Stimulated activated naive B cell treated with anti-CD40 and anti-IgM and Interleukin-4, amounts not matched to agents 10 μg/mL and 1 μg/mL and 100 μg/mL, for 72 hours (primary cell): Measurements from ENCODE around the gene NXPH4.

Experiments
- ATAC-seq, 2 donors: fragments of 150-1000 bp; cut with Tn5 transposase; replicated peaks; 2 replicates each; pipeline ENCODE4 v1.10.0; 2021; ENCODE audit warnings: moderate library complexity in 1 of 2
- DNase-seq: peaks from one replicate; pipeline ENCODE4 v3.0.0; 2021
- H3K27ac Mint-ChIP-seq: one replicate; pipeline ENCODE4 v1.8.0; 2022; ENCODE audit warnings: mild to moderate bottlenecking, mixed read lengths
- H3K27me3 Mint-ChIP-seq, 2 donors: one replicate each; pipeline ENCODE4 v1.8.0; 2022; ENCODE audit warnings: mixed read lengths in 2 of 2
- H3K36me3 Mint-ChIP-seq, 2 donors: one replicate each; pipeline ENCODE4 v1.8.0; 2022; ENCODE audit warnings: mixed read lengths in 2 of 2, mild to moderate bottlenecking in 1 of 2
- H3K4me1 Mint-ChIP-seq, 2 donors: one replicate each; pipeline ENCODE4 v1.8.0; 2022; ENCODE audit warnings: mixed read lengths in 2 of 2, mild to moderate bottlenecking in 1 of 2
- H3K4me3 Mint-ChIP-seq, 2 donors: one replicate each; pipeline ENCODE4 v1.8.0; 2022; ENCODE audit warnings: mild to moderate bottlenecking in 2 of 2, mixed read lengths in 2 of 2, moderate library complexity in 1 of 2
- H3K9me3 Mint-ChIP-seq, 2 donors: one replicate each; pipeline ENCODE4 v1.8.0; 2022; ENCODE audit warnings: mixed read lengths in 2 of 2, mild to moderate bottlenecking in 1 of 2

Gene NXPH4

GRCh38 chr12:57191410-57191809, 25.2 kb upstream of the NXPH4 start:
- Mint-ChIP-seq H3K27ac (no peak overlapping the region), H3K4me1 (no peaks in the 10 kb centered on the region), H3K4me3 (no peak overlapping the region), H3K27me3 (peaks cover 0 to 11% of the 10 kb centered on the region in 2 donors), H3K36me3 (no peaks in the 10 kb centered on the region), H3K9me3 (no peaks in the 10 kb centered on the region)
- ATAC-seq (no peak), DNase-seq (no peak)

- no peaks in the 10 kb centered on the region for H3K36me3 Mint-ChIP-seq
- H3K4me1 Mint-ChIP-seq, result no peaks in the 10 kb centered on the region
- ATAC-seq (no peak), DNase-seq (no peak)
- no peak overlapping the region for H3K4me3 Mint-ChIP-seq
- H3K27me3 Mint-ChIP-seq, result peaks cover 0 to 19% of the 10 kb centered on the region in 2 donors
- no peaks in the 10 kb centered on the region for H3K9me3 Mint-ChIP-seq
- H3K27ac Mint-ChIP-seq, result no peak overlapping the region
Measured at GRCh38 chr12:57192920-57193319, 23.7 kb upstream of the NXPH4 start.

GRCh38 chr12:57193706-57194245, 22.8 kb upstream of the NXPH4 start:
- no peak overlapping the region for H3K27ac Mint-ChIP-seq
- DNase-seq, result no peak
- H3K4me1 Mint-ChIP-seq, result no peaks in the 10 kb centered on the region
- no peaks in the 10 kb centered on the region for H3K9me3 Mint-ChIP-seq
- H3K36me3 Mint-ChIP-seq, result no peaks in the 10 kb centered on the region
- peaks cover 0 to 19% of the 10 kb centered on the region in 2 donors for H3K27me3 Mint-ChIP-seq
- no peak overlapping the region for H3K4me3 Mint-ChIP-seq
- ATAC-seq, result no peak

DNA sequence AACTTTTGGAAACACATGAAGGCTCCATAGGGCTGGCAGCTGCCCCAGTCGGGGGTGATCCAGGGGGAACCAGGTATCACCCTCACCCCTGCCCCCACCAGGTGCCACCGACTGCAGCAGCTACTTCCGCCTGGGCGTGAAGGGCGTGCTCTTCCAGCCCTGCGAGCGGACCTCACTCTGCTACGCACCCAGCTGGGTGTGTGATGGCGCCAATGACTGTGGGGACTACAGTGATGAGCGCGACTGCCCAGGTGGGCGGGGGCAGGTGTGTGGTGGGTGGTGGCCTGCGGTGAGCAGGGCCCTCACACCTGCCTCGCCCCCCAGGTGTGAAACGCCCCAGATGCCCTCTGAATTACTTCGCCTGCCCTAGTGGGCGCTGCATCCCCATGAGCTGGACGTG, 22.3 kb upstream of the NXPH4 start:
- DNase-seq (no peak), ATAC-seq (no peak)
- no peak overlapping the region for H3K27ac Mint-ChIP-seq
- H3K9me3 Mint-ChIP-seq, result no peaks in the 10 kb centered on the region
- no peak overlapping the region for H3K4me3 Mint-ChIP-seq
- no peaks in the 10 kb centered on the region for H3K4me1 Mint-ChIP-seq
- no peaks in the 10 kb centered on the region for H3K36me3 Mint-ChIP-seq
- peaks cover 0 to 19% of the 10 kb centered on the region in 2 donors for H3K27me3 Mint-ChIP-seq

GRCh38 chr12:57195186-57195585, 21.4 kb upstream of the NXPH4 start:
- no peaks in the 10 kb centered on the region for H3K4me1 Mint-ChIP-seq
- no peak for DNase-seq
- no peaks in the 10 kb centered on the region for H3K9me3 Mint-ChIP-seq
- peaks cover 0 to 19% of the 10 kb centered on the region in 2 donors for H3K27me3 Mint-ChIP-seq
- no peak overlapping the region for H3K4me3 Mint-ChIP-seq
- no peak for ATAC-seq
- no peaks in the 10 kb centered on the region for H3K36me3 Mint-ChIP-seq
- no peak overlapping the region for H3K27ac Mint-ChIP-seq

DNA sequence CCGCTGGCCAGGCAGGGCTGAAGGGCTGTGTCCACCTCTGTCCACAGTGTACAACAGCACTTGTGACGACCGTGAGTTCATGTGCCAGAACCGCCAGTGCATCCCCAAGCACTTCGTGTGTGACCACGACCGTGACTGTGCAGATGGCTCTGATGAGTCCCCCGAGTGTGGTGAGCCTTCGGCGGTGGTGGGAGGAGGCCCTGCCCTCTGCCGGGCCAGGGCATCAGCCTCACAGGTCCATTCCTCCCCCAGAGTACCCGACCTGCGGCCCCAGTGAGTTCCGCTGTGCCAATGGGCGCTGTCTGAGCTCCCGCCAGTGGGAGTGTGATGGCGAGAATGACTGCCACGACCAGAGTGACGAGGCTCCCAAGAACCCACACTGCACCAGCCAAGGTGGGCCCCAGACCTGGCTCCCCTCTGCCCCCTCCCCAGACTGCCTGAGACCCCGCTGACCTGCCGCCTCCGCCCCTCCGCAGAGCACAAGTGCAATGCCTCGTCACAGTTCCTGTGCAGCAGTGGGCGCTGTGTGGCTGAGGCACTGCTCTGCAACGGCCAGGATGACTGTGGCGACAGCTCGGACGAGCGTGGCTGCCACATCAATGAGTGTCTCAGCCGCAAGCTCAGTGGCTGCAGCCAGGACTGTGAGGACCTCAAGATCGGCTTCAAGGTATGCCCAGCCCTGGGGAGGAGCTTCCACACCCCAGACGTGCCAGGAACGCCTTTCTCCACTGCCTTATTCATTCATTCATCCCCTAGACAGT, 20.8 kb upstream of the NXPH4 start:
- DNase-seq (no peak), ATAC-seq (no peak)
- no peaks in the 10 kb centered on the region for H3K36me3 Mint-ChIP-seq
- H3K27me3 Mint-ChIP-seq, result peaks cover 0 to 19% of the 10 kb centered on the region in 2 donors
- no peak overlapping the region for H3K27ac Mint-ChIP-seq
- H3K4me3 Mint-ChIP-seq, result no peak overlapping the region
- no peaks in the 10 kb centered on the region for H3K9me3 Mint-ChIP-seq
- H3K4me1 Mint-ChIP-seq, result no peaks in the 10 kb centered on the region

- DNase-seq (no peak), ATAC-seq (no peak)
- Mint-ChIP-seq H3K4me3 (no peak overlapping the region), H3K27ac (no peak overlapping the region), H3K27me3 (peaks cover 0 to 19% of the 10 kb centered on the region in 2 donors), H3K9me3 (no peaks in the 10 kb centered on the region), H3K4me1 (no peaks in the 10 kb centered on the region), H3K36me3 (no peaks in the 10 kb centered on the region)
Measured at GRCh38 chr12:57196439-57196838, 20.2 kb upstream of the NXPH4 start.

- H3K36me3 Mint-ChIP-seq, result no peaks in the 10 kb centered on the region
- DNase-seq (no peak), ATAC-seq (no peak)
- no peak overlapping the region for H3K4me3 Mint-ChIP-seq
- H3K9me3 Mint-ChIP-seq, result no peaks in the 10 kb centered on the region
- H3K27ac Mint-ChIP-seq, result no peak overlapping the region
- peaks cover 0 to 19% of the 10 kb centered on the region in 2 donors for H3K27me3 Mint-ChIP-seq
- no peaks in the 10 kb centered on the region for H3K4me1 Mint-ChIP-seq
Measured at GRCh38 chr12:57196956-57197355, 19.6 kb upstream of the NXPH4 start.

- peaks cover 0 to 16% of the 10 kb centered on the region in 2 donors for H3K27me3 Mint-ChIP-seq
- ATAC-seq, result no peak
- H3K4me1 Mint-ChIP-seq, result no peaks in the 10 kb centered on the region
- H3K27ac Mint-ChIP-seq, result no peak overlapping the region
- no peaks in the 10 kb centered on the region for H3K36me3 Mint-ChIP-seq
- DNase-seq, result no peak
- no peak overlapping the region for H3K4me3 Mint-ChIP-seq
- no peaks in the 10 kb centered on the region for H3K9me3 Mint-ChIP-seq
Measured at GRCh38 chr12:57198329-57198728, 18.3 kb upstream of the NXPH4 start.

DNA sequence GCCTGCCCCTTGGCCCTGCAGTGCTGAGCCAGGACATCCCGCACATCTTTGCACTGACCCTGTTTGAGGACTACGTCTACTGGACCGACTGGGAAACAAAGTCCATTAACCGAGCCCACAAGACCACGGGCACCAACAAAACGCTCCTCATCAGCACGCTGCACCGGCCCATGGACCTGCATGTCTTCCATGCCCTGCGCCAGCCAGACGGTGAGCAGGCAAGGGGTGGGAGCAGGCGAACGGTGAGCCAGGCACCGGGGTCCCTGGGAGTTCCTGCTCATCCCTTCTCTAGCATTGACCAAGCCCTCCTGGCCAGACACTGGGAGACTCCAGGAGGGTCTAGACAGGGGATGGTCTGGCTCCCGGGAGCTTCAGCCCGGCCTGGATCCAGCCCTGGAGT, 17.4 kb upstream of the NXPH4 start:
- H3K4me3 Mint-ChIP-seq, result no peak overlapping the region
- no peaks in the 10 kb centered on the region for H3K9me3 Mint-ChIP-seq
- no peak for ATAC-seq
- H3K27ac Mint-ChIP-seq, result no peak overlapping the region
- no peak for DNase-seq
- H3K4me1 Mint-ChIP-seq, result no peaks in the 10 kb centered on the region
- H3K36me3 Mint-ChIP-seq, result no peaks in the 10 kb centered on the region
- peaks cover 0 to 16% of the 10 kb centered on the region in 2 donors for H3K27me3 Mint-ChIP-seq

DNA sequence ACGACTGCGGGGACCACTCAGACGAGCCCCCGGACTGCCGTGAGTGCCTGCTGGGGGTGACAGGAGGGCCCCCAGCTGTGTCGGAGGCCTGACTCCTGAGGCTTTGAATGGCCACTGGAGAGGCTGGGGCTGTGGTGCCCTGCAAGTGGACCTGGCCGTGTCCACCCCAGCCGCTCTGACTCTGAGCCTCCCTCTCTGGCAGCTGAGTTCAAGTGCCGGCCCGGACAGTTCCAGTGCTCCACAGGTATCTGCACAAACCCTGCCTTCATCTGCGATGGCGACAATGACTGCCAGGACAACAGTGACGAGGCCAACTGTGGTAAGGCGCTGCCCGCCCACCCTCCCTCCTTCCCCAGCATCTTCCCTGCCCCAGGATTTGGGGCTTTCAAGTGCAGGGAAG, 16.1 kb upstream of the NXPH4 start:
- no peak for ATAC-seq
- no peak overlapping the region for H3K4me3 Mint-ChIP-seq
- no peak overlapping the region for H3K27ac Mint-ChIP-seq
- H3K9me3 Mint-ChIP-seq, result no peaks in the 10 kb centered on the region
- H3K4me1 Mint-ChIP-seq, result no peaks in the 10 kb centered on the region
- H3K27me3 Mint-ChIP-seq, result peaks cover 3 to 19% of the 10 kb centered on the region in 2 donors
- H3K36me3 Mint-ChIP-seq, result no peaks in the 10 kb centered on the region
- no peak for DNase-seq

GRCh38 chr12:57201219-57201618, 15.4 kb upstream of the NXPH4 start:
- Mint-ChIP-seq H3K4me3 (no peak overlapping the region), H3K36me3 (no peaks in the 10 kb centered on the region), H3K9me3 (no peaks in the 10 kb centered on the region), H3K4me1 (no peaks in the 10 kb centered on the region), H3K27me3 (peaks cover 3 to 19% of the 10 kb centered on the region in 2 donors), H3K27ac (no peak overlapping the region)
- no peak for DNase-seq
- no peak for ATAC-seq

GRCh38 chr12:57201631-57202030, 15.0 kb upstream of the NXPH4 start:
- Mint-ChIP-seq H3K4me1 (no peaks in the 10 kb centered on the region), H3K9me3 (no peaks in the 10 kb centered on the region), H3K27ac (no peak overlapping the region), H3K36me3 (no peaks in the 10 kb centered on the region), H3K4me3 (no peak overlapping the region), H3K27me3 (peaks cover 3 to 19% of the 10 kb centered on the region in 2 donors)
- ATAC-seq (no peak), DNase-seq (no peak)

DNA sequence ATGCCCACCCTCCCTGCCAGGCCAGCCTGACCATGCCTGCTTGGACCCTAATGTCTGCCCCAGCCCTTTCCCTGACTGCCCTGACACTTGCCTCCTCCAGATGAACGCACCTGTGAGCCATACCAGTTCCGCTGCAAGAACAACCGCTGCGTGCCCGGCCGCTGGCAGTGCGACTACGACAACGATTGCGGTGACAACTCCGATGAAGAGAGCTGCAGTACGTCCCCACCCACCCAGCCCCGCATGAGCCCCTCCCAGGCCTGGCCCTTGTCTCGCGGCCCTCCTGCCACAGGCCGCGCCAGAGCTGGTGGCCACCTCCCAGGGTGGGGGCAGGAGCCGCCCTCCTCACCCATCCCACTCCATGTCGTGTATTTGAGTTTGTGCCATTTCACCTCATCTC, 14.3 kb upstream of the NXPH4 start:
- no peaks in the 10 kb centered on the region for H3K9me3 Mint-ChIP-seq
- no peaks in the 10 kb centered on the region for H3K4me1 Mint-ChIP-seq
- H3K27ac Mint-ChIP-seq, result no peak overlapping the region
- no peak for ATAC-seq
- no peaks in the 10 kb centered on the region for H3K36me3 Mint-ChIP-seq
- no peak overlapping the region for H3K4me3 Mint-ChIP-seq
- peaks cover 3 to 17% of the 10 kb centered on the region in 2 donors for H3K27me3 Mint-ChIP-seq
- DNase-seq, result no peak

DNA sequence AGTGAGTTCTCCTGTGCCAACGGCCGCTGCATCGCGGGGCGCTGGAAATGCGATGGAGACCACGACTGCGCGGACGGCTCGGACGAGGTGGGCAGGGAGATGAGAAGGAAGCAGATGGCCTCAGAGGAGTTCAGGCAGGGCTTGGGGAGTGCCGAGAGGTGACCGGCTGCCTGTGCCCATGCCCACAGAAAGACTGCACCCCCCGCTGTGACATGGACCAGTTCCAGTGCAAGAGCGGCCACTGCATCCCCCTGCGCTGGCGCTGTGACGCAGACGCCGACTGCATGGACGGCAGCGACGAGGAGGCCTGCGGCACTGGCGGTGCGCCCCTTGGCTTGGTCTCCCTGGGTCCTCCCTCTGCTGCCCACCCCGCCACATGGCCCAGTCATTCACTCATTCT, 13.4 kb upstream of the NXPH4 start:
- no peak overlapping the region for H3K4me3 Mint-ChIP-seq
- H3K27ac Mint-ChIP-seq, result no peak overlapping the region
- peaks cover 3 to 11% of the 10 kb centered on the region in 2 donors for H3K27me3 Mint-ChIP-seq
- no peaks in the 10 kb centered on the region for H3K9me3 Mint-ChIP-seq
- H3K4me1 Mint-ChIP-seq, result no peaks in the 10 kb centered on the region
- no peak for DNase-seq
- no peak for ATAC-seq
- no peaks in the 10 kb centered on the region for H3K36me3 Mint-ChIP-seq
